Sigmoid colon (tissue), 7 donors: ENCODE measurements around the gene PERCC1. TPM values are rescaled to one million over a fixed set of nuclear protein-coding genes. Genes with fewer than 3 reads are reported as not detected.
"Not testable (repeated sequence)": the region's sequence is repeated elsewhere in the genome, so short reads cannot be mapped to it uniquely, and the experiment has no call there.

Source experiments
- DNase-seq: peaks from one replicate; pipeline ENCODE4 v3.0.0-alpha.2; 2019
- H3K27ac ChIP-seq, 4 donors: fragments of 200-600 bp; sonication (generic); one replicate each; pipeline ENCODE4 v1.5.1; 2016 to 2019; ENCODE audit warnings: mild to moderate bottlenecking in 1 of 4
- H3K27me3 ChIP-seq, 3 donors: fragments of 200-600 bp; sonication (generic); one replicate each; pipeline ENCODE4 v1.5.1; 2019; ENCODE audit warnings: mild to moderate bottlenecking in 1 of 3
- H3K36me3 ChIP-seq, 4 donors: fragments of 200-600 bp; sonication (generic); one replicate each; pipeline ENCODE4 v1.5.1; 2016 to 2019
- H3K4me1 ChIP-seq, 4 donors: fragments of 200-600 bp; sonication (generic); one replicate each; pipeline ENCODE4 v1.5.1; 2017 to 2019
- H3K4me3 ChIP-seq, 4 donors: fragments of 200-600 bp; sonication (generic); one replicate each; pipeline ENCODE4 v1.5.1; 2017 to 2019; ENCODE audit warnings: mild to moderate bottlenecking in 2 of 4, moderate library complexity in 1 of 4
- H3K9me3 ChIP-seq, 4 donors: fragments of 200-600 bp in 3 of 4; sonication (generic) in 3 of 4; one replicate each; pipeline versions ENCODE4 v1.5.1 to v1.6.1; 2013 to 2019
- CTCF ChIP-seq, 4 experiments: fragments of 450-650 bp in 3 of 4; fragments of 200-600 bp in 1 of 4; IDR thresholded peaks; one replicate each; pipeline ENCODE4 v1.5.1; 2016 to 2019; ENCODE audit warnings: antibody characterized with exemption in 4 of 4, mild to moderate bottlenecking in 3 of 4, moderate library complexity in 2 of 4
- EP300 ChIP-seq, 4 donors: sonication (generic); formaldehyde crosslinking; IDR thresholded peaks; one replicate each; pipeline ENCODE4 v1.6.1; 2017; ENCODE audit warnings: antibody characterized with exemption in 4 of 4
- POLR2A ChIP-seq, 2 donors: fragments of 450-650 bp; IDR thresholded peaks; one replicate each; pipeline ENCODE4 v1.6.1; 2016; ENCODE audit warnings: antibody characterized with exemption in 2 of 2, mild to moderate bottlenecking in 2 of 2, moderate library complexity in 2 of 2
- POLR2AphosphoS5 ChIP-seq, 4 donors: sonication (generic); formaldehyde crosslinking; IDR thresholded peaks; one replicate each; pipeline ENCODE4 v1.6.1; 2017; ENCODE audit warnings: antibody characterized with exemption in 4 of 4
- WGBS, 2 donors: extraction: QIAGEN DNeasy Blood & Tissue Kit; methylation state at CpG; one replicate each; pipeline ENCODE4 v1.1.7; 2013; 5-methylcytosine and 5-hydroxymethylcytosine counted together
- intact Hi-C: fragments of 100-400 bp; cut with DNase I; formaldehyde crosslinking; loops from one replicate; pipeline ENCODE4 v1.15.1; 2023
- polyA plus RNA-seq, 3 donors: library from polyadenylated mRNA; stranded (reverse); fragments of 200-250 nt; gene quantifications; one replicate each; pipeline ENCODE4 v1.2.3, GENCODE V29; 2013
- total RNA-seq, 4 donors: library from RNA; depleted of rRNA; stranded (reverse); fragments of >200 nt; gene quantifications; one replicate each; pipeline ENCODE4 v1.1.0, GENCODE V29; 2016
- donor health status: healthy with polysubstance abuse.
- donor health status: Bipolar disorder and iron deficiency.
- donor health status: healthy.

Gene PERCC1
- total and polyA plus RNA-seq, 7 donors: 0.07 TPM; not detected in 6

GRCh38 chr16:1468426-1468810, 37.5 kb downstream of the PERCC1 start:
- 92 to 93% methylated on average over 22 of the region's 22 CpGs for WGBS, 2 donors
- TF ChIP-seq POLR2AphosphoS5 (IDR thresholded peaks at IDR 0.05) (no peak), POLR2A (IDR thresholded peaks at IDR 0.05) (no peak), CTCF (IDR thresholded peaks at IDR 0.05) (no peak), EP300 (IDR thresholded peaks at IDR 0.05) (no peak)
- H3K36me3 ChIP-seq: peaks cover 0 to 14% (median 0%) of the 10 kb centered on the region in 4 donors
- no peaks in the 10 kb centered on the region for H3K9me3 ChIP-seq
- H3K4me1 ChIP-seq: peaks cover 0 to 24% (median 15%) of the 10 kb centered on the region in 4 donors
- H3K27ac ChIP-seq: no peak overlapping the region
- DNase-seq: no peak
- intact Hi-C loops: no loop called here
- no peaks in the 10 kb centered on the region for H3K27me3 ChIP-seq
- no peak overlapping the region for H3K4me3 ChIP-seq

GRCh38 chr16:1469141-1469540, 38.3 kb downstream of the PERCC1 start:
- H3K4me1 ChIP-seq: peaks cover 0 to 31% (median 23%) of the 10 kb centered on the region in 4 donors
- H3K27ac ChIP-seq, DNase-seq, H3K4me3 ChIP-seq, H3K9me3 ChIP-seq, intact Hi-C loops, H3K27me3 ChIP-seq, H3K36me3 ChIP-seq: not testable (repeated sequence)
- WGBS, 2 donors: 78 to 87% methylated on average over 5 of the region's 5 CpGs

- Histone ChIP-seq H3K27ac (no peak overlapping the region), H3K4me3 (no peak overlapping the region), H3K9me3 (no peaks in the 10 kb centered on the region), H3K36me3 (peaks cover 0 to 2% (median 0%) of the 10 kb centered on the region in 4 donors), H3K27me3 (no peaks in the 10 kb centered on the region), H3K4me1 (peaks cover 0 to 33% (median 26%) of the 10 kb centered on the region in 4 donors)
- intact Hi-C loops: no loop called here
- TF ChIP-seq CTCF (IDR thresholded peaks at IDR 0.05): no peak
- TF ChIP-seq POLR2AphosphoS5 (IDR thresholded peaks at IDR 0.05): no peak
- no peak for TF ChIP-seq POLR2A (IDR thresholded peaks at IDR 0.05)
- no peak for TF ChIP-seq EP300 (IDR thresholded peaks at IDR 0.05)
- 80 to 84% methylated on average over 20 of the region's 20 CpGs for WGBS, 2 donors
- DNase-seq: no peak
These were observed 38.9 kb downstream of the PERCC1 start for GRCh38 chr16:1469693-1470201.

GRCh38 chr16:1470481-1471251, 39.8 kb downstream of the PERCC1 start:
- intact Hi-C loops: no loop called here
- Histone ChIP-seq H3K9me3 (no peaks in the 10 kb centered on the region), H3K4me1 (peaks cover 0 to 38% (median 30%) of the 10 kb centered on the region in 4 donors), H3K36me3 (no peaks in the 10 kb centered on the region), H3K27ac (peak overlapping the region in 1 of 4 donors; percentile 31), H3K27me3 (no peaks in the 10 kb centered on the region), H3K4me3 (no peak overlapping the region)
- TF ChIP-seq POLR2A (IDR thresholded peaks at IDR 0.05): no peak
- TF ChIP-seq POLR2AphosphoS5 (IDR thresholded peaks at IDR 0.05): no peak
- TF ChIP-seq CTCF (IDR thresholded peaks at IDR 0.05): no peak
- TF ChIP-seq EP300 (IDR thresholded peaks at IDR 0.05): no peak
- DNase-seq: no peak
- WGBS, 2 donors: 75 to 84% methylated on average over 14 of the region's 14 CpGs

- Histone ChIP-seq H3K4me1 (peaks cover 0 to 42% (median 34%) of the 10 kb centered on the region in 4 donors), H3K36me3 (no peaks in the 10 kb centered on the region), H3K9me3 (no peaks in the 10 kb centered on the region), H3K4me3 (no peak overlapping the region), H3K27ac (peak overlapping the region in 1 of 4 donors; percentile 10), H3K27me3 (no peaks in the 10 kb centered on the region)
- TF ChIP-seq EP300 (IDR thresholded peaks at IDR 0.05) (no peak), POLR2A (IDR thresholded peaks at IDR 0.05) (no peak), POLR2AphosphoS5 (IDR thresholded peaks at IDR 0.05) (no peak), CTCF (IDR thresholded peaks at IDR 0.05) (no peak)
- intact Hi-C loops: no loop called here
- WGBS, 2 donors: 71 to 89% methylated on average over 26 of the region's 26 CpGs
- no peak for DNase-seq
These were observed 40.8 kb downstream of the PERCC1 start for GRCh38 chr16:1471569-1472194.
